WTC11 (cell line): ENCODE results near the gene LDLRAD3. TPM values are rescaled to one million over a fixed set of nuclear protein-coding genes. Genes with fewer than 3 reads are reported as not detected.
A peak's percentile ranks its signal among the peaks of the same experiment; 100 is the strongest.

ENCODE experiments used
- ATAC-seq: fragments of 200-7000 bp; cut with Tn5 transposase; 2 replicates; pipeline ENCODE4 v1.10.0; 2021; ENCODE audit warnings: mild to moderate bottlenecking, moderate library complexity
- CTCF ChIA-PET: fragments of 300-600 bp; sonication (Branson Sonifier 250); formaldehyde crosslinking; loops from one replicate; lab custom pipeline; 2021; ENCODE audit warnings: antibody characterized with exemption; lab: Charles Lee
- POLR2A ChIA-PET: fragments of 350-600 bp; sonication (Branson Sonifier 250); formaldehyde crosslinking; loops from one replicate; lab custom pipeline; 2021; ENCODE audit warnings: antibody characterized with exemption; lab: Charles Lee
- DNase-seq: peaks from one replicate; pipeline ENCODE4 v3.0.0; 2021; ENCODE audit warnings: low spot score
- H3K27ac Mint-ChIP-seq: 2 replicates; pipeline ENCODE4 v1.8.0; 2021; ENCODE audit warnings: mixed read lengths
- H3K27me3 Mint-ChIP-seq: 2 replicates; pipeline ENCODE4 v1.8.0; 2021; ENCODE audit warnings: low read depth, mild to moderate bottlenecking, moderate library complexity, mixed read lengths
- H3K36me3 Mint-ChIP-seq: 2 replicates; pipeline ENCODE4 v1.8.0; 2021; ENCODE audit warnings: mixed read lengths
- H3K4me1 Mint-ChIP-seq: 2 replicates; pipeline ENCODE4 v1.8.0; 2022; ENCODE audit warnings: mixed read lengths
- H3K4me3 Mint-ChIP-seq: 2 replicates; pipeline ENCODE4 v1.8.0; 2021; ENCODE audit warnings: mild to moderate bottlenecking, moderate library complexity, mixed read lengths
- H3K9me3 Mint-ChIP-seq: 2 replicates; pipeline ENCODE4 v1.8.0; 2021; ENCODE audit warnings: mixed read lengths
- CDX4 ChIP-seq: fragments of 250-450 bp; sonication (Bioruptor Pico); IDR thresholded peaks from 2 replicates; pipeline ENCODE4 v1.9.0; 2021; ENCODE audit warnings: moderate library complexity, mild to moderate bottlenecking, inconsistent platforms, borderline replicate concordance
- CREM ChIP-seq: sonication (generic); formaldehyde crosslinking; IDR thresholded peaks from 2 replicates; pipeline ENCODE4 v1.8.1; 2022; ENCODE audit warnings: mild to moderate bottlenecking, missing genetic modification reagents, moderate library complexity
- E2F4 ChIP-seq: sonication (generic); formaldehyde crosslinking; IDR thresholded peaks from 2 replicates; pipeline ENCODE4 v1.8.1; 2022; ENCODE audit warnings: low read depth, mild to moderate bottlenecking, moderate library complexity, missing genetic modification reagents, borderline replicate concordance
- FOXK1 ChIP-seq: sonication (generic); formaldehyde crosslinking; IDR thresholded peaks from 2 replicates; pipeline ENCODE4 v1.8.0; 2022; ENCODE audit warnings: mild to moderate bottlenecking, moderate library complexity, missing genetic modification reagents
- IRF1 ChIP-seq: sonication (generic); formaldehyde crosslinking; IDR thresholded peaks from 2 replicates; pipeline ENCODE4 v1.8.0; 2023; ENCODE audit warnings: missing genetic modification reagents
- NFE2L1 ChIP-seq: sonication (generic); formaldehyde crosslinking; IDR thresholded peaks from 2 replicates; pipeline ENCODE4 v1.8.1; 2023; ENCODE audit warnings: missing genetic modification reagents
- NR1H2 ChIP-seq: sonication (generic); formaldehyde crosslinking; IDR thresholded peaks from 2 replicates; pipeline ENCODE4 v1.9.0; 2021; ENCODE audit warnings: mild to moderate bottlenecking, moderate library complexity, missing genetic modification reagents
- TEAD4 ChIP-seq: sonication (generic); formaldehyde crosslinking; IDR thresholded peaks from 2 replicates; pipeline ENCODE4 v1.8.0; 2022; ENCODE audit warnings: mild to moderate bottlenecking, missing genetic modification reagents
- ZNF232 ChIP-seq: sonication (generic); formaldehyde crosslinking; IDR thresholded peaks from 2 replicates; pipeline ENCODE4 v1.8.0; 2022; ENCODE audit warnings: mild to moderate bottlenecking, missing genetic modification reagents
- ZNF423 ChIP-seq: fragments of 250-450 bp; sonication (Bioruptor Pico); IDR thresholded peaks from 2 replicates; pipeline ENCODE4 v2.1.2; 2022; ENCODE audit warnings: mild to moderate bottlenecking, moderate library complexity
- ZNF532 ChIP-seq: fragments of 250-450 bp; sonication (Bioruptor Pico); IDR thresholded peaks from 2 replicates; pipeline ENCODE4 v1.9.0; 2021; ENCODE audit warnings: mild to moderate bottlenecking, borderline replicate concordance
- ZSCAN18 ChIP-seq: fragments of 250-450 bp; sonication (Bioruptor Pico); IDR thresholded peaks from 2 replicates; pipeline ENCODE4 v2.1.2; 2022; ENCODE audit warnings: mild to moderate bottlenecking, moderate library complexity
- total RNA-seq: library from RNA; stranded (reverse); gene quantifications from 3 replicates; pipeline ENCODE4 v1.2.3, GENCODE V29; 2021
- TF ChIP-seq, protein P1 (sequence below): sonication (generic); formaldehyde crosslinking; IDR thresholded peaks from 2 replicates; pipeline ENCODE4 v1.8.1; 2022; ENCODE audit warnings: low read depth, missing genetic modification reagents, borderline replicate concordance

LDLRAD3 gene
- total RNA-seq, 1 experiment from 2014 or later, result 14.5 TPM

GRCh38 chr11:36211761-36212430, 268.0 kb downstream of the LDLRAD3 start:
- ChIA-PET CTCF (interaction anchor here (0.5 to 2.0 kb wide), 7 partner anchors 16 to 665 kb away, joined by 3 to 8 read pairs (median 3); partner anchors contain the start of gene TRAF6), POLR2A (interaction anchor here (0.6 kb wide), 1 partner anchor 110 kb away, joined by 3 read pairs; no protein-coding TSS in a partner anchor)
- H3K27ac Mint-ChIP-seq, result no peak overlapping the region

More at GRCh38 chr11:36211761-36212430, 268.0 kb downstream of the LDLRAD3 start:
- H3K4me3 Mint-ChIP-seq, result no peak overlapping the region
- H3K36me3 Mint-ChIP-seq, result no peaks in the 10 kb centered on the region
- H3K9me3 Mint-ChIP-seq, result no peaks in the 10 kb centered on the region
- no peak for TF ChIP-seq IRF1 (CRISPR knock-in tag)
- no peak for TF ChIP-seq ZNF232 (CRISPR knock-in tag)
- no peak for TF ChIP-seq CDX4 (CRISPR knock-in tag)
- TF ChIP-seq ZNF423 (CRISPR knock-in tag), result no peak
- no peak for TF ChIP-seq E2F4
- TF ChIP-seq TEAD4 (CRISPR knock-in tag), result no peak
- TF ChIP-seq, protein P1, sequence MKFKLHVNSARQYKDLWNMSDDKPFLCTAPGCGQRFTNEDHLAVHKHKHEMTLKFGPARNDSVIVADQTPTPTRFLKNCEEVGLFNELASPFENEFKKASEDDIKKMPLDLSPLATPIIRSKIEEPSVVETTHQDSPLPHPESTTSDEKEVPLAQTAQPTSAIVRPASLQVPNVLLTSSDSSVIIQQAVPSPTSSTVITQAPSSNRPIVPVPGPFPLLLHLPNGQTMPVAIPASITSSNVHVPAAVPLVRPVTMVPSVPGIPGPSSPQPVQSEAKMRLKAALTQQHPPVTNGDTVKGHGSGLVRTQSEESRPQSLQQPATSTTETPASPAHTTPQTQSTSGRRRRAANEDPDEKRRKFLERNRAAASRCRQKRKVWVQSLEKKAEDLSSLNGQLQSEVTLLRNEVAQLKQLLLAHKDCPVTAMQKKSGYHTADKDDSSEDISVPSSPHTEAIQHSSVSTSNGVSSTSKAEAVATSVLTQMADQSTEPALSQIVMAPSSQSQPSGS (CRISPR knock-in tag), result no peak
- TF ChIP-seq NFE2L1 (CRISPR knock-in tag), result no peak
- TF ChIP-seq ZNF532, result no peak
- TF ChIP-seq NR1H2 (CRISPR knock-in tag), result no peak
- no peak for TF ChIP-seq FOXK1
- no peak for TF ChIP-seq ZSCAN18 (CRISPR knock-in tag)
- TF ChIP-seq CREM, result no peak
- TF ChIP-seq, all 79 proteins: peak for 0
- peak; percentile 69 for ATAC-seq
- Mint-ChIP-seq H3K27me3 (no peaks in the 10 kb centered on the region), H3K4me1 (peaks cover 20% of the 10 kb centered on the region)
- no peak for DNase-seq
